NCI-H1930 (cell line): ENCODE data around the gene DPY19L2.
"Not testable (repeated sequence)": the region's sequence is repeated elsewhere in the genome, so short reads cannot be mapped to it uniquely, and the experiment has no call there.

Experiments
- DNase-seq, 2 experiments: peaks; one replicate each; lab custom pipeline; 2025; lab: John Stamatoyannopoulos, UW

The DPY19L2 gene

DNA sequence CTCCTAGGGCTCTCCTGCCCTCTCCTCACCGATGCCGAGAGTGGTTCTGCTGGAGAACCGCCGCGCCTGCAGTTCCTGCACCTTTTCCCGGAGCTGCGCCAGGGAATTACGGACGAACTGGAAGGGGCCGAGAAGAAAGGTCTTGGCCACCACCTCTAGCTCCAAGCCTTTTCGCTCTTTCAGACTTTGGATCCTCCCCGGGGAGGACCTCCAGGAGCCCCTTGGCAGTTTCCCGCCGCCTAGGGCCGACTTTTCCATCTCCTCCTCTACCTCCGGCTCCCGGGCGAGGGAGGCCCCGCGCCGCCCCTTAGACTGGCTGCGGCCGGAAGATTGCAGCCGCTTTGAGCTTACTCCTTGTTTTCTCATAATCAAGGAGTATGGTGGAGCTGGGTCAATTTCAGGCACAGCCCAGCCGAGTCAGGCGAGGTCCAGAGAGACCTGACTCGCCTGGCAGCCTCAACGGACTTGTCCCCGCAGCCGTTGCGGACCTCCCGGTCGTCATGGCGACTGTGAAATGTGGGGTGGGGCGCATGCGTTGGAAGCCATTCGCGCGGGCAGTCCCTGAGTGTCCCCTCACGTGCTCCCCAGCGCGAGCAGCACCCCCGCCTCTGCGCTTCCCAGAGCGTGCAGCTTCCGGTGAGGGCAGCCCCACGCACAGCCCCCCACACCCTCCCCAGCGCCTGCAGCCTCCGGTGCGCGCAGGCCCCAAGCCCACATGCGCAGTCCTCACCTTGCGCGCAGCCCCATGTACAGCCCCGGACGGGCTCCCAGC lies at the start of gene DPY19L2:
TSS of gene DPY19L2 (minus strand) at position 466 of the 772 bp plus-strand sequence. CDS start at position 366, 100 bp downstream.
- DNase-seq: peak; percentile 75 to 77

- not testable (repeated sequence) for DNase-seq
Observed at GRCh38 chr12:63716891-63717290, 48.6 kb upstream of the DPY19L2 start.

GRCh38 chr12:63715107-63715625 lies 46.9 kb upstream of the DPY19L2 start:
- not testable (repeated sequence) for DNase-seq

GRCh38 chr12:63714409-63714808 lies 46.1 kb upstream of the DPY19L2 start:
- not testable (repeated sequence) for DNase-seq

DNA sequence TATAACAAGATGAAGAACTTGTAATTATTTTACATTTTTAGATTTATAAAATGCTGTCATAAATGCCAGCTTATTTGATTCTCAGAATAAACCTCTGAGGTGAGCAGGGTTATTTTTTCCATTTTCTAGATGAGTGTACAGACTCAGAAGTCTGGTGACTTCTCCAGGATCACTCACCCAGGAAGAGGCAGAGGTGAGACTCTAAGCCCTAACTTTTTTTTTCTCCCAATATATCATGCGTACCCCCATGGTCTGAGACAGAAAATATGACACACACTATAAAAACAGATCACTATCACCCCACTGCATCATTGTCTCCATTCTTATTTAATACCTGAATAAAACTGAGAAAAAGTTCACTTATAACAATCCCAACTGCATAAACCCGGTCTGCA lies 45.4 kb upstream of the DPY19L2 start:
- not testable (repeated sequence) for DNase-seq

DNA sequence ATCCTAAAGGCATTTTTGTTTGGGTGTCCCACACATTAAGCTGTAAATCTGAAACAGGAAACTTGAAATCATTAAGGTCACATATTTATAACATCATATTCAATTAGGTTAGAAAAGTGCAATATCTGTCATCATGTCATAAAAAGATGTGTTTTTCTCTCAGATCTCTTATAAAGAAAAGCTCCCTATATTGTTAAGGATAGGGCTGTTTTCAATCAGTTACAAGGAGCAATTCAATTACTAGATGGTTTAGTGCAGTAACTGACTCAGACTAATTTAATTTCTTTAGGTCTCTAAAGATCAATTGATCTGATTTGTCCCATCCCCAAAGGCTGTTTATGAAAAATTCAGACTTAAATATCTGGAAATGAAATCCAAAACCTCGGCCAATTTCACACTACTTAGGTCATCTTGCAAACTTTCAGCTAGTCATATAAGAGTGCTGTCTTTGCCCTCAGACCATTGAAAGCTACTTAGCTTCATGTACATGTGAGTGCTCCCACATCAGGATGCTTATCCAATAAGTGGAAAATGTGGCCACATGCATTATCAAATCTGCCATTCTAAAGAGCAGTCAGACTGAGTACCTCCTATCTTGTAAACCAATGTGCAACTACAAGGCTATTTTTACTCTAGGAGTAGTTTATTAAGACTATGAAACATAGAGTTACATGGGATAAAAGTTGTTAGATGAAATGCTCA lies 44.8 kb upstream of the DPY19L2 start:
- DNase-seq: not testable (repeated sequence)

DNA sequence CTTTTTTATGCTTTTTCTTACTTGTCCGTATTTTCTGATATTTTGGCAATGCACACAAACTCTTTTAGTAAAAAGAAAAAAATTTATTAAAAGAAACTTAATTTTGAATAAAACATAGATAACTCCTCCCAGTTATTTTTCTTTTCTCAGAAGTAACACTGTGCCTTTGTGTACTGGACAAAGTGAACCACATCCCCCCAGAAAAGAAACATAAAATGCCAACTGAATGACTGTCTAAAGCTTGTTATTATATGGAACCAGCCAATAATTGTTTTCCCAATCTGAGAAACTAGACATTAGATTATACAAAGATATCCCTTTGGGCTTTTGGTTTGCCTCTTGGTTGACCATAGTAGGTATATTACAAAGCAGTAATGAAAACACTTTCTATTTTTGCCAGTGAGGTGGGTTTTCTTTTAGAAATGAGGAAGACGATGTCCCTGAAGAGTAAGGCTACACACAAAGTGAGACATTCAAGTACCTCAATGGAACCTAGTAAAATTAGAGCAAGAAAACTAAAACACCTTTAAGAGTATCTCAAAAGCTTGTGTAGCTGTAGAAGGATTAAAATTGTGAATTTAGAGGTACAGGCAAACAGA lies 44.2 kb upstream of the DPY19L2 start:
- DNase-seq: not testable (repeated sequence)

DNA sequence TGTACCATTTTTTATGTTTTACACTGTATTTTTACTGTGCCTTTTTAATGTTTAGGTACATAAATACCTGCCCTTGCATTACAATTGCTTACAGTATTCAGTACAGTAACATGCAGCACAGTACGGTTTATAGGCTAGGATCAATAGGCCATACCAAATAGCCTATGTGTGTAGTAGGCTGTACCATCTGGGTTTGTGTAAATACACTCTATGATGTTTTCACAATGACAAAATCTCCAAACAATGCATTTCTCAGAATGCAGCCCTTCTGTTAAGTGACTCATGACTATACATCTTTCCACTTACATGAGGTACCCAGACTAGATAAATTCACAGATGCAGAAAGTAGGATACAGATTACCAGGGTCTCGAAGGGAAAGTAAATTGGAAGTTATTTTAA lies 43.0 kb upstream of the DPY19L2 start:
- DNase-seq: not testable (repeated sequence)

DNA sequence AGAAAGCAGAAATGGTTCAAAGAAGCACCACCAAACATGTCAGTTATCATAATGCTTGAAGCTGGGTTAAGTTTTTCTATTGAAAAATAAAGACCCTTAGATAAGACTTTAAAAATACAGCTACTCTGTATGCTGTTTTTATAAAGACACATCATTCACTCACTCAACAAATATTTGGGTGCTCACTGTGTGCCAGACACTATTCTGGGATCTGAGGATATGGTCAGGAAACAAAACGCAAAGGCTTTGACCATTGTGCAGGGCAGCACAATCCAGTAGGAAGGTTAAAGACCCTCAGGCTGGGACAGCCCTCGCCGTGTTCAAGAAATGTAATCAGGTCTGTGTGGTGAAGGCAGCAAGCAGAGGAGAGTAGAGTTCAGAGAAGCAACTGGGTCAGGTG lies 38.0 kb upstream of the DPY19L2 start:
- DNase-seq: no peak

- not testable (repeated sequence) for DNase-seq
Observed at GRCh38 chr12:63699678-63700382, 31.5 kb upstream of the DPY19L2 start.

DNA sequence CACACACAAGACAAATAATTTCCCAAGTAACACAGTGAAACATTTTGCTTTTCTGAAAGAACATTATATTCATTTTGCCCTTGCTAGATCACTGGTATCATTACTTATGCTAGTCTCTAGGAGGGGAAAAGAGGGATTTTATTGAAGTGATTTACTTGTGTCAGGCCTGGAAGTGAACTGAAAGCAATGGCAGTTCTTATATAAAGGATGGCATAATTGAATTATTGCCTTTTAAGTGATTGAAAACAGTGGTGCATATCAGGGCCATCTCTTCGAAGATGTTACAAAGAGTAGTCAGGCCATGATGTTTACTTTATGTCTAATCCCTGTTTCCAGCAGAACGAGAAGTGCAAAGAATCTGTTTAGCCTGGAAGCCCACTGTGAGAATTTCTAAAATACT lies 30.7 kb upstream of the DPY19L2 start:
- DNase-seq: not testable (repeated sequence)

DNA sequence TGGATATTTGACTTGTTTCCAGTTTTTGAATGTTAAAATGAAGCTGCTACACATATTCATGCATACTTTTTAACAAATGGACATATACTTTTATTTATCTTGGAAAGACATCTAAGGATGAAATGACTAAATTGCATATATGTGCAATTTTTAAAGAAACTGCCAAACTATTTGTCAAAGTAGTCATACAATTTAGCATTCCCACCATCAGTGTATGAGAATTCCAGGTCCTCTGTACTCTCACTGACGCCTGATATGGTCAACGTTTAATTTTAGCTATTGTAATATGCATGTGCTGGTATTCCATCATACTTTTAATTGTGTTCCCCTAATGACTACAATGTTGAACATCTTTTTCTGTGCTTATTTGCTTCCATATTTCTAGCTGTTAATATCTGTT lies 22.5 kb upstream of the DPY19L2 start:
- not testable (repeated sequence) for DNase-seq

- DNase-seq: not testable (repeated sequence)
Observed at GRCh38 chr12:63689141-63689540, 20.8 kb upstream of the DPY19L2 start.

GRCh38 chr12:63686623-63687022 lies 18.3 kb upstream of the DPY19L2 start:
- not testable (repeated sequence) for DNase-seq

DNA sequence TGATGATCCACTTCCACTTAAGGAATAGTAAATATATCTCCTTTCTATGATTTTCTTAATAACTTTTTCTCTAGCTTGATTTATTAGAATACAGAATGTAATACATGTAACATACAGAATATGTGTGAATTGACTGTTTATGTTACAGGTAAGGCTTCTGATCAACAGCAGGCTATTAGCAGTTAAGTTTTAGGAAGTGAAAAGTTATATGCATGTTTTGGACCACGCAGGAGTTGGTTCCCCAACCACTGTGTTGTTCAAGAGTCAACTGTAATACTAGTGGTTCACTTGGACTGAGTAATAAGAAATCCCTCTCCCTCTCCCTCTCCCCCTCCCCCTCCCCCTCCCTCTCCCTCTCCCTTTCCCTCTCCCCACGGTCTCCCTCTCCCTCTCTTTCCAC lies 17.5 kb upstream of the DPY19L2 start:
- not testable (repeated sequence) for DNase-seq

DNA sequence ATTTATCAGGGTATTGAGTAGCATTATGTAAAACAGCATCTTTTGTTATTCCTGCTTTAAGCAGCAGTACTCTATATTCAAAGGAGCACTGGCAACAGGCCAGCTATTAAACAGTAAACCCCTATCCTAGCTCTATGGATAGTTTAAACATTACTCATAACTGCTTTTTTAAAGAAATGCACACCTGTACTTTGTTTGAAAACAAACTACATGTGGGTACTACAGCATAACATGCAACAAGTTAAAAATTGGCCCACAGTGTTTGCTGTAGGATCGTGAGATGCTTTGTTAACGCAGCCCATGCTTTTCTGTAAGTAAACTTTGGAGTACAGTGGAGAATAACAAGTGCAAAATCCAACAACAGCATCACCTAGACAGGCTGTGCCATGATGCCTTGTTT lies 14.3 kb upstream of the DPY19L2 start:
- not testable (repeated sequence) for DNase-seq

DNA sequence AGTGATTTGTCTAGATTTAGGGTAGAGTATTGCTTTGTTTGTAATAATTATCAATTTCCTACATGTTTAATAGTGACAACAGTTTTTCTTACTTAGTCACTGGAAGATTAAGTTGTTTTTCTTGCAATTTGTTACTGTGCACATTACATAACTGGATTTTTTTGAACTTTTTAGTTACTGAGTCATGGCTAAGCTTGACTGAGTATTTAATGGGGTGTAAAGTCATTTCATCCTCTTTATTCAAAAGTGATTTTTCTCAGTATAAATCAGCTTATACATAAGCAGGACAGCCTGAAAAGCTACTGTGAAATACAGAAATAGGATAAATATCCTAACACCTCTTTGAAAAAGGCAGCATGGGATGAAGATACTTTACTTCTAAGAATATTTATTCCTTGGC lies 12.5 kb upstream of the DPY19L2 start:
- DNase-seq: not testable (repeated sequence)

DNA sequence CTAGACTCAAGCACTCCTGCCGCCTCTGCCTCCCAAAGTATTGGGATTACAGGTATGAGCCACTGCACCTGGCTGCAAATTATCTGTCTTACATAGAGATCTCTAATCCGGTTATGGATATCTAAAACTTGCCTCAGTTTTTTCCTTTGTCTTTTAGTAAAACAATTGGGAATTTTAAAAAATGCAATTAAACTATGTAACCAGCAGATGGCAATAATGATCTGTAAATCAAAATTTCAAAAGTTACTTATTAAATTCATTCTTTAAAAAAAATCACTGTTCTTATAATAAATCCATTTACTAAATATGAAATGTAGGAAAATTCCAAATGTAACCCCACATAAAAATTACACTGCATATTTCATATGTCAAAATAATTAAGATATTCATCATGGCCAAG lies 4.3 kb upstream of the DPY19L2 start:
- DNase-seq: not testable (repeated sequence)

- DNase-seq: not testable (repeated sequence)
Observed at GRCh38 chr12:63669936-63670335, 1.6 kb upstream of the DPY19L2 start.

- DNase-seq: not testable (repeated sequence)
Observed at GRCh38 chr12:63669427-63669826, 1.1 kb upstream of the DPY19L2 start.

- not testable (repeated sequence) for DNase-seq
Observed at GRCh38 chr12:63668800-63669365, 590 bp upstream of the DPY19L2 start.
